GM19452 (cell line): ENCODE measurements around the gene PLCL1.
"Not testable (repeated sequence)": the region's sequence is repeated elsewhere in the genome, so short reads cannot be mapped to it uniquely, and the experiment has no call there.

Source experiments
- ATAC-seq: cut with Tn5 transposase; IDR thresholded peaks from one replicate; pipeline ENCODE4 v1.9.1; 2021; ENCODE audit not compliant: unreplicated experiment

The PLCL1 gene

GRCh38 chr2:197993830-197994229 lies 189.4 kb downstream of the PLCL1 start:
- no peak for ATAC-seq

DNA sequence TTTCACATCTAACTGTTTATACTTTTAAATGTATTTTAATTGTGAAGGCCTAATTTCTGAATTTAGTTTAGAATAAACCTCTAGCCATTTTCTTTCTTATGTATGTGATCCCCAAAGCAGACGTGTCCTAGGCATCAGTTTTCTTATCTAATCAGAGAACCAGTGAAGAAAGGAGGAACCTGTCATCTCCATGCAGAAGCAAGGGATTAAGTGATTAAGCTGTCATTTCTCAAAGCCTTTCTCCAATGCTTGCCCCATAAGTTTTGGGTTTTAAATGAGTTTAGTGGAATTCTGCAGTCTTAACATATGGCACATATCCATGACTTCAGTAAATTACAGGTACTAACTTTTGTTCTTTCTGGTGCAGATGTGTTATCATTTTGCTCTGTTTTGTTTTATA lies 190.4 kb downstream of the PLCL1 start:
- ATAC-seq: no peak

DNA sequence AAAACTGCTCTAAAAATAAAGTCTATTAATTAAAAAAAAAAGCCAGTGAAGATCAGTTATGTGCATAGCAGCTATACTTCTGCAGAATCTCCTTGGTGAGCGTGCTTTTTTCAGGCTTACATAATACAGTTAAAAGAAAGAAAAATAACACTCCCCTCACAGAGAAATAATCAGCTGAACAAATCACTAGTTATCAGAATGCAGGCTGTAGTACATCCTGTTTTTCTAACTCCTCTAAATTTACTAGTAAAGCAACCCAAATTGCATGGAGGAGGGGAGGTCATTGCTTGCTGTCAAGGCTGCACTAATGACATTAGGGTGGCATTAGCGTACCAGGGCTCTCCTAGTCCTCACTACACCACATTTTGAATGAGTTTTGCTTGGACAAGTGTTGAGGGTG lies 192.2 kb downstream of the PLCL1 start:
- ATAC-seq: no peak

DNA sequence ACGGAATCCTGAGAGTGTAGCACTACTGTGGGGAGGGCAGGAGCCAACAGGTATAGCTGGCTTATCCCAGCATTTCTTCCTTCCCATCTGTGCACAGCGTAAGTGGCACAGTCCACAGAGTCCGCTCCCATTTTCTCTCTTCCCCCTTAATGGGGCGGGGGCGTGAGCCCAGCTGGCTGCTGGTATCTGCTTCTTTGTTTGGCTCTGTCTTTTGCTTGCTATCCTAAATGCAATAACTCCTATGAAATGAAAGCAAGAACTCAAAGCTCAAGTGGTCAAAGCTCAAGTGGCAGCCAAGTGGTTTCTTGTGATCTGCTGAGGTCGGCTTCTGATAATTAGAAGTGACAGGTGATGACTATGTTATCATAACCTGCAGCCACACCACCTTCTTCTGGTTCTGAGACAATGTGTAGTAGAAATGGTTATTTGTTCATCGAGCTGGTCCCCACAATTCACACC lies 192.7 kb downstream of the PLCL1 start:
- ATAC-seq: no peak

DNA sequence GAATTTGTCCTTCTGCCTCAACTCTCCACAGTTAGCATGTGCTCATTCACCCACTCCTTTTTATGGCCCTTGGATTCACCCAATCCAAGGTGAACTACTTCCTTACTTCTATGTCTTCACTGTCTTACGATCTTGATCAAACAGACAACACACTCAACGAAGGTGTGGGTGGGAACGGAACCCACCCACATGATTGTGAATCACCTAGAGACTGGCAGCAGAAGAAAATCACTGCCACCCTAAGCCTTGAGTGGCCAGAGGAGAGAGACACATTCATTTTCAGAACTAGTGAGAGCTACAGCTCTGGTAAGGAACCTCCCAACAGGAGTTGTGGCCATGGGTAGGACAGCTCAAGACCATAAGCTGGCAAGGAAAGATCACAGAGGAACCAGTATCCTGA lies 194.3 kb downstream of the PLCL1 start:
- no peak for ATAC-seq

DNA sequence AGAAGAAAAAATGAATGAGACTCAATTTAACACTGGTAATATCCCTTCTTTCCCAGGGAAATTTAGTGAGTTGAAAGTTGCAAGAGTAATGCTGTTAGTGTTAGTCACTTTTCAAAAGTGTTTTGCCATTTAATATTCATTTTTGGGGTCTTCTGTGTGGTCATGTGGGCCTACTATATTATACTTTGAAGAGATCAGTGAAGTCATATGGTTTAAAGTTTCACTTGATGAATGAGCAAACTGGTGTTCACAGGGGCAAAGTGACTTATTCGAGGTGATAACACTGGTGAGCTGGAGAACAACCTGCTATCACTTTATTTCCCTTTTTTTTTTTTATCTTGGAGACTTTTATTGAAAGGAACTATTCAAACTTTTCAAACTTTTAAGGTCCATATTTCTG lies 196.0 kb downstream of the PLCL1 start:
- ATAC-seq: no peak

GRCh38 chr2:198004173-198004572 lies 199.8 kb downstream of the PLCL1 start:
- ATAC-seq: no peak

DNA sequence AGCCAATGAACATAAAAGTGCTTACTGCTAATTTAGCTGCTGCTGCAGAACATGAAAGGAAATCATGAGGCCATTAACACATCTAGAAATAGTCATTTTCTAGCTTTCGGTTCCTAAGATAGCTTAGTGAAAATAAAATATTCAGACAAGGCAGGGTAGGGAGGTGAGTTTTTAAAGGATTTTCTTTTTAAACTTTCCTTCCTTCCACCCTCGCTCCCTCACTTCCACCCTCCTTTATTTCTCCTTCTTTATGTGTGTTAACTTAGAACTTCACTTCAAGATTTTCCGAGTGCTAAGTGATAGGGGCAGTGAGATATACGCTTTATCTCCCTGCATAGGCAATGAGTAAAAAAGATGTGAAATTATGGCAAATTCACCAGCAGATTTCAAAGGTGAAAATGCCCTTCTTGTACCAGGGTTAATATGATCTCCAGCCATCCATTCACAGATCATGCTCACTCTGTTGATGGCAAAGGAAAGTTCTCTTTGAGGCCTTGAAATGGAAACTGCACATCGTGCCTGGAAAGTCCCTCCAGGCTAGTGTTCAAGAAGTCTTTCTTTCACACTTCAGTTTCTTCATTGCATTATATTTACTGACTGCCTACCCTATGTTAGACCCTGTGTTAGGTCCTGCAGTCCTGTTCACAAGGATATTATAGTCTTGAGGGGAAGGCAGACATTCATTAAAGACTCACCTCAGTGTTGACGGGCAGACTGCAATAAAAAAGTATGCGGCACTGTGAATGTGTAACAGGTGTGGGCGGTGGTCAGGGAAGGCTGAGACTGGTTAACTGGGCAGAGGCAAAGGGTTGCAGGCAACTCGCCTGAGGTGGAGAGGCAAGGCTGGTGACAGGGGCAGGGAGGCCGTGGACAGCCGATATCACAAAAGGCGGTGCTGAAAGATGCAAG lies 200.8 kb downstream of the PLCL1 start:
- ATAC-seq: peak; percentile 83

GRCh38 chr2:198006733-198007132 lies 202.3 kb downstream of the PLCL1 start:
- ATAC-seq: no peak

DNA sequence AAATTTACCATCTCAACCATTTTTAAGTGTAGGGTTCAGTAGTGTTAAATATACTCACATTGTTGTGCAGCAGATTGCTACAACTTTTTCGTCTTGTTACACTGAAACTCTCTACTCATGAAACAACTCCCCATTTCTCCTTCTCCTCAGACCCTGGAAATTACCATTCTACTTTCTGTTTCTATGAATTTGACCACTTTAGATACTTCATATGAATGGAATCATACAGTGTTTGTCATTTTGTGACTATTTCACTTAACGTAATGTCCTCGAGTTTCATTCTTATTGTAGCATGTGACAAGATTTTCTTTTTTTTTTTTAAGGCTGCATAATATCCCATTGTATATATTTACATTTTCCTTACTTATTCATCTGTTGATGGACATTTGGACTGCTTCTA lies 203.8 kb downstream of the PLCL1 start:
- ATAC-seq: no peak

- ATAC-seq: no peak
Measured at GRCh38 chr2:198012025-198012424, 207.6 kb downstream of the PLCL1 start.

GRCh38 chr2:198016243-198016642 lies 211.8 kb downstream of the PLCL1 start:
- no peak for ATAC-seq

- no peak for ATAC-seq
Measured at GRCh38 chr2:198017068-198017467, 212.7 kb downstream of the PLCL1 start.

- no peak for ATAC-seq
Measured at GRCh38 chr2:198028955-198029354, 224.6 kb downstream of the PLCL1 start.

- ATAC-seq: not testable (repeated sequence)
Measured at GRCh38 chr2:198029576-198029975, 225.2 kb downstream of the PLCL1 start.

- ATAC-seq: no peak
Measured at GRCh38 chr2:198033626-198034025, 229.2 kb downstream of the PLCL1 start.

DNA sequence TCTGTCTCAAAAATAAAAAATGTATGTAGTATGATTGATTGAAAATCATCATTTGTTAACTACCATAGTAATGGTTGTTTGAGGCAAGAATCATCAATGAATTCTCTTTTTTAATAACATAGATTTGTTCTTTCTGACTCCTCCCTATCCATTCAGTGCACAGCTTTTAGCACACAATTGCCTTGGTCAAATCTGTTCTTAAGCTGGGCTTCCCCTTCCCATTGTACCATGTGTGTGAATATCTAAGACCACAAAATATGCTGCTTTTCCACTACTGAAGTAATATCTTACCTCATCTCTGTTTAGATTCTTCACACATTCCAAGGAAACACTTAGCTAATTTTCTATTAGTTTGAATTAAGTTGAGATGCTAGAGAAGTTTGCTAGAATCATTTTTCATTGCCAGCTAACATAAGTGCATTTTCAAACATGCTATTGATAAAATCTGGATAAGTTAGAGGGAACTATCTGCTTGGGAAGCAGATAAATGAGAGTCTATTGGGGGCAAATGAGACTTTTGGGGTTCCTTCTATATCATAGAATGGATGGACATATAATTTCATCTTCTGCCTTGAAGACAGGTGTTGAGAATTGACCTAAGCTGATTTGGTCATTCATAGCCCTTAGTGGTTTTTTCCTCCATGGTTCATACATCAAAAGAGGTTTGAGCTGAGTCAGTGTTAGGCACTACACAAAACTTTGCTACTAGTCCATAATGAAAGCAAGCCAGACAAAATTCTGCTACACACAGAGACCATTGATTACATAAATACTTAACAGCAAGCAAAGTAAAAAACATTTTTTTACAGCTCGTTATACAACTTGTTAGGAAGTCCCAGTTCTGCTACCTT lies 231.9 kb downstream of the PLCL1 start:
- no peak for ATAC-seq

GRCh38 chr2:198040835-198041234 lies 236.4 kb downstream of the PLCL1 start:
- no peak for ATAC-seq

DNA sequence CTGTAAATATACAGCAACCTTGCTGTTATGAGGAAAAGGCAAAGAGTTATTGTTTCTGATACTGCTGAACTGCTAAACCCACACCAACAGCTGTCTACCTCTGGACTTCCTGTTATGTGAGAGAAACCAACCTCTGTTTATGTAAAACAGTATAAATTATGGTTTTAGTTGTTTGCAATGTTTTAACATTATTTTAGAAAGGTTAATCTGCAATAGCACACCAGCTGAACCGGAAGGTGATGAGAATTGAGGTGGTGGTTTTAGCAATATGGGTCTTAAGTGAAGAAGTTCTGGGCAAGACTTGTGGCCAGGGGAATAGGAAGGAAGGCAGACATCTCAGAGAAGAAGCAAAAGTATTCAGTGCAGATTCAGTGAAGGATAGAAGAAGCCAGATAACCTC lies 237.8 kb downstream of the PLCL1 start:
- ATAC-seq: peak; percentile 77

DNA sequence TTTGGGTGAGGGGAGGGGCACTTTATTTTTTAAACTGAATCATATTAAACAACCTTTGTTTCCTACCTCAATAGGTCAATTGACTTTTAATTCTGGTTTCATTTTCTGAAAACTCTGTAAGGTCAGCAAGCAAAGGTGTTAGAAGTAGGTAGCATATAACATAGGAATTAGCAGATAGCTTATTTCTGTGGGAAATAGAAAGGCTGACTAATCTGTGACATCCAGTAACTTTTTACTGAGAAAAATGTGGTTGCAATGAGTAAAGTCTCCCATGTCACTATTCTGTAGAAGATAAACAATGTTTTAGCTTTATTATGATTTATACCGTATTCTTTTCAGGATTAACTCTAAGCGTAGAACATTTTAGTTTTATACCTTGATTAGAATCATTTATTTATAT lies 240.4 kb downstream of the PLCL1 start:
- no peak for ATAC-seq

DNA sequence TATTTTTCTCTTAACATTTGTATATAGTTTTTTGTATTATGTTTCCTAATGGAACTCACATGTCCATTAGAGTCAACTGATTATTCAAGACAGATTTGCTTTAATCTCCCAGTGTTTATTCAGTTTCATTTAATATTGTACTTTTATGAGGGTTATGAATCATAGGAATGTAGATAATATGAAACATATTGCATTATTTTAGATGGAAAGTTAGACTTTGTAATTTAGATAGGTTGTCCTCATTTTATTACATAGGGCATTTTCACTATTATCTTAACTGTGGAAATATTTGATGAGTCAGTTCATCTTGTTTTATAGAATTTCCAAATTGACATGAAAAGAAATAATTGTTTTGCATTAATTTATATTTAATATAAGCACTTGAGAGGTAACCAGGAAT lies 240.8 kb downstream of the PLCL1 start:
- no peak for ATAC-seq

GRCh38 chr2:198052741-198053140 lies 248.3 kb downstream of the PLCL1 start:
- ATAC-seq: no peak
